ENCODE measurements around the gene TUBB6. TPM values are rescaled to one million over a fixed set of nuclear protein-coding genes. Genes with fewer than 3 reads are reported as not detected.
A peak's percentile ranks its signal among the peaks of the same experiment; 100 is the strongest.

Gene TUBB6
- total and polyA plus RNA-seq, 2 experiments from 2014 or later: 148 to 329 TPM

DNA sequence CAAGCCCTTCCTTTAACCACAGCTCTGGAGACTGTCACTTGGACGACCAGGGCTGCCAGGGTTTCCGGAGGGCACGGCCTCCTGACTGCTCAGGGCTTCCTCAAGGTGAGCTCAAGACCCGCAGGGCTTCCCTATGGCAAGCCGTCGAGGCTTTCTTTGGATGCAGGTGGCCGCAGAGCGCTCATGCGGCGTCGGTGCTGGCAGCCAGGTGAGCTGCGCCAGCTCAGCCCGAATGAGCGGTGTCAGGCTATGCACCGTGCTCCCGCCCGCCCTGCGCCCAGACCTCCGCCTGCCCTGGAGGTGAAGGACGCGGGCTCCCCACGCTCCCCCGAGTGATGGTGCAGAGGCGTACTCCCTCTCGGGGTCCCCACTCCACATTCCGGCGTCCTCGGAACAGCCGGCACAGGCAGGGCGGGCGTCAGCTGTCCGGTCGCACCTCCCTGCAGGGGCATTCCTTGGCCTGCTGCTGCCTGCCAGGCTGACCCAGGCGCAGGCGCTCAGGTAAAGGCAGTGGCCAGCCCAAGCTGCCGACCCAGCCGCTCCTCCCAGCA lies 20.8 kb upstream of the TUBB6 start:
- DNase-seq (ENCODE audit: low spot score): peak; percentile 77

More for the DNA sequence above, 20.8 kb upstream of the TUBB6 start:
- Mint-ChIP-seq H3K4me1 (peaks cover 31% of the 10 kb centered on the region), H3K9me3 (no peaks in the 10 kb centered on the region; the same call in 2 of the 3 replicates), H3K27me3 (ENCODE audit: insufficient read depth, low read depth, poor library complexity) (peaks cover 29% of the 10 kb centered on the region), H3K27ac (no peak overlapping the region), H3K36me3 (ENCODE audit: low read depth) (no peaks in the 10 kb centered on the region; the same call in 2 of the 3 replicates), H3K4me3 (peak overlapping the region; percentile 78)
- no peak overlapping the region for H3K27ac ChIP-seq (ENCODE audit: low read depth)
- peak overlapping the region; percentile 89 for H3K4me2 ChIP-seq
- H3K27me3 ChIP-seq (ENCODE audit: insufficient read depth): peaks cover 28% of the 10 kb centered on the region
- no peaks in the 10 kb centered on the region for H3K9me2 ChIP-seq (ENCODE audit: insufficient read depth)
- H2AFZ ChIP-seq: peak overlapping the region; percentile 96
- H3K79me2 ChIP-seq (replicated peaks; ENCODE audit: insufficient read depth): no peaks in the 10 kb centered on the region
- no peaks in the 10 kb centered on the region for H3K36me3 ChIP-seq (ENCODE audit: insufficient read depth)
- peak overlapping the region; percentile 81 for H3K4me3 ChIP-seq
- peaks cover 15% of the 10 kb centered on the region for H3K4me1 ChIP-seq (ENCODE audit: insufficient read depth)
- H4K20me1 ChIP-seq (replicated peaks; ENCODE audit: insufficient read depth): no peaks in the 10 kb centered on the region
- ATAC-seq: peak; percentile 76
- H3F3A ChIP-seq (replicated peaks; ENCODE audit: low read depth): peaks cover 12% of the 10 kb centered on the region
- TF ChIP-seq EZH2 (IDR thresholded peaks at IDR 0.05; ENCODE audit: low read depth, unreplicated experiment) (peak; percentile 38), CREB1 (CRISPR knock-in tag; IDR thresholded peaks at IDR 0.05; ENCODE audit: low read depth) (no peak), POLR2AphosphoS5 (IDR thresholded peaks at IDR 0.05; ENCODE audit: low read depth) (no peak), NANOG (IDR thresholded peaks at IDR 0.05; ENCODE audit: borderline replicate concordance) (no peak), ZNF114 (CRISPR knock-in tag; IDR thresholded peaks at IDR 0.05) (no peak), JUNB (IDR thresholded peaks at IDR 0.05; ENCODE audit: unreplicated experiment) (no peak), STAT1 (IDR thresholded peaks at IDR 0.05; ENCODE audit: unreplicated experiment) (no peak)
- TF ChIP-seq, protein P1, sequence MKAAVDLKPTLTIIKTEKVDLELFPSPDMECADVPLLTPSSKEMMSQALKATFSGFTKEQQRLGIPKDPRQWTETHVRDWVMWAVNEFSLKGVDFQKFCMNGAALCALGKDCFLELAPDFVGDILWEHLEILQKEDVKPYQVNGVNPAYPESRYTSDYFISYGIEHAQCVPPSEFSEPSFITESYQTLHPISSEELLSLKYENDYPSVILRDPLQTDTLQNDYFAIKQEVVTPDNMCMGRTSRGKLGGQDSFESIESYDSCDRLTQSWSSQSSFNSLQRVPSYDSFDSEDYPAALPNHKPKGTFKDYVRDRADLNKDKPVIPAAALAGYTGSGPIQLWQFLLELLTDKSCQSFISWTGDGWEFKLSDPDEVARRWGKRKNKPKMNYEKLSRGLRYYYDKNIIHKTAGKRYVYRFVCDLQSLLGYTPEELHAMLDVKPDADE (IDR thresholded peaks at IDR 0.05): no peak
- TF ChIP-seq, protein P2, sequence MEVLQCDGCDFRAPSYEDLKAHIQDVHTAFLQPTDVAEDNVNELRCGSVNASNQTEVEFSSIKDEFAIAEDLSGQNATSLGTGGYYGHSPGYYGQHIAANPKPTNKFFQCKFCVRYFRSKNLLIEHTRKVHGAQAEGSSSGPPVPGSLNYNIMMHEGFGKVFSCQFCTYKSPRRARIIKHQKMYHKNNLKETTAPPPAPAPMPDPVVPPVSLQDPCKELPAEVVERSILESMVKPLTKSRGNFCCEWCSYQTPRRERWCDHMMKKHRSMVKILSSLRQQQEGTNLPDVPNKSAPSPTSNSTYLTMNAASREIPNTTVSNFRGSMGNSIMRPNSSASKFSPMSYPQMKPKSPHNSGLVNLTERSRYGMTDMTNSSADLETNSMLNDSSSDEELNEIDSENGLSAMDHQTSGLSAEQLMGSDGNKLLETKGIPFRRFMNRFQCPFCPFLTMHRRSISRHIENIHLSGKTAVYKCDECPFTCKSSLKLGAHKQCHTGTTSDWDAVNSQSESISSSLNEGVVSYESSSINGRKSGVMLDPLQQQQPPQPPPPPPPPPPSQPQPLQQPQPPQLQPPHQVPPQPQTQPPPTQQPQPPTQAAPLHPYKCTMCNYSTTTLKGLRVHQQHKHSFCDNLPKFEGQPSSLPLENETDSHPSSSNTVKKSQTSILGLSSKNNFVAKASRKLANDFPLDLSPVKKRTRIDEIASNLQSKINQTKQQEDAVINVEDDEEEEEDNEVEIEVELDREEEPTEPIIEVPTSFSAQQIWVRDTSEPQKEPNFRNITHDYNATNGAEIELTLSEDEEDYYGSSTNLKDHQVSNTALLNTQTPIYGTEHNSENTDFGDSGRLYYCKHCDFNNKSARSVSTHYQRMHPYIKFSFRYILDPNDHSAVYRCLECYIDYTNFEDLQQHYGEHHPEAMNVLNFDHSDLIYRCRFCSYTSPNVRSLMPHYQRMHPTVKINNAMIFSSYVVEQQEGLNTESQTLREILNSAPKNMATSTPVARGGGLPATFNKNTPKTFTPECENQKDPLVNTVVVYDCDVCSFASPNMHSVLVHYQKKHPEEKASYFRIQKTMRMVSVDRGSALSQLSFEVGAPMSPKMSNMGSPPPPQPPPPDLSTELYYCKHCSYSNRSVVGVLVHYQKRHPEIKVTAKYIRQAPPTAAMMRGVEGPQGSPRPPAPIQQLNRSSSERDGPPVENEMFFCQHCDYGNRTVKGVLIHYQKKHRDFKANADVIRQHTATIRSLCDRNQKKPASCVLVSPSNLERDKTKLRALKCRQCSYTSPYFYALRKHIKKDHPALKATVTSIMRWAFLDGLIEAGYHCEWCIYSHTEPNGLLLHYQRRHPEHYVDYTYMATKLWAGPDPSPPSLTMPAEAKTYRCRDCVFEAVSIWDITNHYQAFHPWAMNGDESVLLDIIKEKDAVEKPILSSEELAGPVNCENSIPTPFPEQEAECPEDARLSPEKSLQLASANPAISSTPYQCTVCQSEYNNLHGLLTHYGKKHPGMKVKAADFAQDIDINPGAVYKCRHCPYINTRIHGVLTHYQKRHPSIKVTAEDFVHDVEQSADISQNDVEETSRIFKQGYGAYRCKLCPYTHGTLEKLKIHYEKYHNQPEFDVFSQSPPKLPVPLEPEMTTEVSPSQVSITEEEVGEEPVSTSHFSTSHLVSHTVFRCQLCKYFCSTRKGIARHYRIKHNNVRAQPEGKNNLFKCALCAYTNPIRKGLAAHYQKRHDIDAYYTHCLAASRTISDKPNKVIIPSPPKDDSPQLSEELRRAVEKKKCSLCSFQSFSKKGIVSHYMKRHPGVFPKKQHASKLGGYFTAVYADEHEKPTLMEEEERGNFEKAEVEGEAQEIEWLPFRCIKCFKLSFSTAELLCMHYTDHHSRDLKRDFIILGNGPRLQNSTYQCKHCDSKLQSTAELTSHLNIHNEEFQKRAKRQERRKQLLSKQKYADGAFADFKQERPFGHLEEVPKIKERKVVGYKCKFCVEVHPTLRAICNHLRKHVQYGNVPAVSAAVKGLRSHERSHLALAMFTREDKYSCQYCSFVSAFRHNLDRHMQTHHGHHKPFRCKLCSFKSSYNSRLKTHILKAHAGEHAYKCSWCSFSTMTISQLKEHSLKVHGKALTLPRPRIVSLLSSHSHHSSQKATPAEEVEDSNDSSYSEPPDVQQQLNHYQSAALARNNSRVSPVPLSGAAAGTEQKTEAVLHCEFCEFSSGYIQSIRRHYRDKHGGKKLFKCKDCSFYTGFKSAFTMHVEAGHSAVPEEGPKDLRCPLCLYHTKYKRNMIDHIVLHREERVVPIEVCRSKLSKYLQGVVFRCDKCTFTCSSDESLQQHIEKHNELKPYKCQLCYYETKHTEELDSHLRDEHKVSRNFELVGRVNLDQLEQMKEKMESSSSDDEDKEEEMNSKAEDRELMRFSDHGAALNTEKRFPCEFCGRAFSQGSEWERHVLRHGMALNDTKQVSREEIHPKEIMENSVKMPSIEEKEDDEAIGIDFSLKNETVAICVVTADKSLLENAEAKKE (CRISPR knock-in tag; IDR thresholded peaks at IDR 0.05): no peak
